ENCODE results near the gene CDIP1.

DNA sequence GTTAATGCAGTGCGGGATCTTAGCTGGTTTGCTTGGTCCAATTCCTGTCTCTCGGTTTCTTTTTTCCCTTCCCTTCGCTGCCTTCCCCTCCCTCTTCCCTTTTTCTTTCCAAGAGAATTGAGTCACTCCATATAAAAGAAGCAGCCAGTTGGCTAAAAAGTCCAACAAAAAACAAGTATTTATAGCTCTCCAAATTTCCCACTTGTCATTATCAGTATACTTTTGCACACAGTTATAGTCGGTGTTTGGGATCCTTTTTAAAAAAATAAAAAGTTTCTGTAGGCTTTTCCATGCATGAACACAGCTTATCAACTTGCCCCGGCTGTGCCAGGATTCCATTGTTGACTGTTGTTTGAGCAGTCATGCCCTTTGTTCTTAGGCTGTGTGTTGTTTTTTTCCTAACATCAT is 37.5 kb downstream of the CDIP1 start:
- no peak for TF ChIP-seq ZSCAN29 (IDR thresholded peaks at IDR 0.05)
- TF ChIP-seq, protein P1, sequence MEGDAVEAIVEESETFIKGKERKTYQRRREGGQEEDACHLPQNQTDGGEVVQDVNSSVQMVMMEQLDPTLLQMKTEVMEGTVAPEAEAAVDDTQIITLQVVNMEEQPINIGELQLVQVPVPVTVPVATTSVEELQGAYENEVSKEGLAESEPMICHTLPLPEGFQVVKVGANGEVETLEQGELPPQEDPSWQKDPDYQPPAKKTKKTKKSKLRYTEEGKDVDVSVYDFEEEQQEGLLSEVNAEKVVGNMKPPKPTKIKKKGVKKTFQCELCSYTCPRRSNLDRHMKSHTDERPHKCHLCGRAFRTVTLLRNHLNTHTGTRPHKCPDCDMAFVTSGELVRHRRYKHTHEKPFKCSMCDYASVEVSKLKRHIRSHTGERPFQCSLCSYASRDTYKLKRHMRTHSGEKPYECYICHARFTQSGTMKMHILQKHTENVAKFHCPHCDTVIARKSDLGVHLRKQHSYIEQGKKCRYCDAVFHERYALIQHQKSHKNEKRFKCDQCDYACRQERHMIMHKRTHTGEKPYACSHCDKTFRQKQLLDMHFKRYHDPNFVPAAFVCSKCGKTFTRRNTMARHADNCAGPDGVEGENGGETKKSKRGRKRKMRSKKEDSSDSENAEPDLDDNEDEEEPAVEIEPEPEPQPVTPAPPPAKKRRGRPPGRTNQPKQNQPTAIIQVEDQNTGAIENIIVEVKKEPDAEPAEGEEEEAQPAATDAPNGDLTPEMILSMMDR (IDR thresholded peaks at IDR 0.05 in 2 of 3, conservative IDR thresholded peaks at IDR 0.05 in 1 of 3; ENCODE audit: control insufficient read depth in 2 of 3, extremely low read depth in 1 of 3, insufficient read depth in 1 of 3, low read depth in 3 of 3, low read length in 3 of 3) = no peak
- TF ChIP-seq ATF7 (IDR thresholded peaks at IDR 0.05; ENCODE audit: low read depth) = no peak
- no peak for TF ChIP-seq SPI1 (IDR thresholded peaks at IDR 0.05; ENCODE audit: borderline replicate concordance, insufficient read depth, low read depth, low read length)
- no peak for TF ChIP-seq ETV6 (conservative IDR thresholded peaks at IDR 0.05 in 1 of 2, IDR thresholded peaks at IDR 0.05 in 1 of 2; ENCODE audit: borderline replicate concordance in 1 of 2, low read depth in 1 of 2)
- TF ChIP-seq YY1 (IDR thresholded peaks at IDR 0.05; ENCODE audit: low read depth, low read length) = no peak
- TF ChIP-seq, protein P2, sequence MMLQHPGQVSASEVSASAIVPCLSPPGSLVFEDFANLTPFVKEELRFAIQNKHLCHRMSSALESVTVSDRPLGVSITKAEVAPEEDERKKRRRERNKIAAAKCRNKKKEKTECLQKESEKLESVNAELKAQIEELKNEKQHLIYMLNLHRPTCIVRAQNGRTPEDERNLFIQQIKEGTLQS (IDR thresholded peaks at IDR 0.05; ENCODE audit: borderline replicate concordance, extremely low read depth, low read depth, low read length) = no peak
- TF ChIP-seq, protein P3, sequence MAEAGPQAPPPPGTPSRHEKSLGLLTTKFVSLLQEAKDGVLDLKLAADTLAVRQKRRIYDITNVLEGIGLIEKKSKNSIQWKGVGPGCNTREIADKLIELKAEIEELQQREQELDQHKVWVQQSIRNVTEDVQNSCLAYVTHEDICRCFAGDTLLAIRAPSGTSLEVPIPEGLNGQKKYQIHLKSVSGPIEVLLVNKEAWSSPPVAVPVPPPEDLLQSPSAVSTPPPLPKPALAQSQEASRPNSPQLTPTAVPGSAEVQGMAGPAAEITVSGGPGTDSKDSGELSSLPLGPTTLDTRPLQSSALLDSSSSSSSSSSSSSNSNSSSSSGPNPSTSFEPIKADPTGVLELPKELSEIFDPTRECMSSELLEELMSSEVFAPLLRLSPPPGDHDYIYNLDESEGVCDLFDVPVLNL (IDR thresholded peaks at IDR 0.05; ENCODE audit: low read depth, low read length) = no peak
- TF ChIP-seq FOS (IDR thresholded peaks at IDR 0.05; ENCODE audit: borderline replicate concordance, extremely low read depth, insufficient read length) = no peak
- TF ChIP-seq TAF1 (IDR thresholded peaks at IDR 0.05; ENCODE audit: borderline replicate concordance, low read depth, low read length) = no peak

Measured in GM12878 (cell line).